Endothelial cell of umbilical vein (primary cell): ENCODE data around the gene TRDMT1.

ENCODE experiments used
- EZH2 ChIP-seq: IDR thresholded peaks from 2 replicates; pipeline ENCODE4 v1.6.1; 2012; ENCODE audit warnings: borderline replicate concordance, low read depth, mild to moderate bottlenecking, moderate library complexity, low read length, inconsistent platforms; ENCODE audit not compliant: severe bottlenecking
- POLR2A ChIP-seq: IDR thresholded peaks from 2 replicates; pipeline ENCODE4 v1.6.1; 2012; ENCODE audit warnings: low read depth, mild to moderate bottlenecking, control low read depth, low read length
- TF ChIP-seq, protein P1 (sequence below), 2 donors: IDR thresholded peaks; 1 replicate in 1 of 2; 2 replicates in 1 of 2; pipeline ENCODE4 v1.5.1; 2011; ENCODE audit warnings: low read length in 2 of 2, mild to moderate bottlenecking in 2 of 2, moderate library complexity in 2 of 2, control low read depth in 1 of 2, inconsistent platforms in 1 of 2, low read depth in 1 of 2; ENCODE audit not compliant: insufficient read depth in 1 of 2; ENCODE audit errors: extremely low read depth in 1 of 2

DNA sequence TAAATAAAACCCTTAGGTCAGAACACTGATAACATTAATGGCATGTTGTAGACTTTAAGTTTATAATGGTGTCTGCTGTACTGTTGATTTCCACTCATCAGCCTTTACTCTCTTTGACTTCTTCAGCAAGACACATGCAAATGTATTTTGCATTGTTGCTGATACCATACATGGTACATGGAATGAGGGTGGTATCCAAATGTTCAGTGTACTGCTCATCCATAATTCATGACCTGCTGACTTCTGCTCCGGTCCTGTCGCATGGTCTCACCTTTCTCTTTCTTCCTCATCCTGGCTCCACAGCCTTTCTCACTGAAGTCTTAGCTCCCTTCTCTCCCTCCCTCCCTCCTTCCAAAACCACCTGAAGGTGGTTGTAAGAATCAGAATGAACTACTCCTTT is 67.2 kb downstream of the TRDMT1 start:
- no peak for TF ChIP-seq POLR2A
- TF ChIP-seq EZH2, result no peak
- TF ChIP-seq, protein P1, sequence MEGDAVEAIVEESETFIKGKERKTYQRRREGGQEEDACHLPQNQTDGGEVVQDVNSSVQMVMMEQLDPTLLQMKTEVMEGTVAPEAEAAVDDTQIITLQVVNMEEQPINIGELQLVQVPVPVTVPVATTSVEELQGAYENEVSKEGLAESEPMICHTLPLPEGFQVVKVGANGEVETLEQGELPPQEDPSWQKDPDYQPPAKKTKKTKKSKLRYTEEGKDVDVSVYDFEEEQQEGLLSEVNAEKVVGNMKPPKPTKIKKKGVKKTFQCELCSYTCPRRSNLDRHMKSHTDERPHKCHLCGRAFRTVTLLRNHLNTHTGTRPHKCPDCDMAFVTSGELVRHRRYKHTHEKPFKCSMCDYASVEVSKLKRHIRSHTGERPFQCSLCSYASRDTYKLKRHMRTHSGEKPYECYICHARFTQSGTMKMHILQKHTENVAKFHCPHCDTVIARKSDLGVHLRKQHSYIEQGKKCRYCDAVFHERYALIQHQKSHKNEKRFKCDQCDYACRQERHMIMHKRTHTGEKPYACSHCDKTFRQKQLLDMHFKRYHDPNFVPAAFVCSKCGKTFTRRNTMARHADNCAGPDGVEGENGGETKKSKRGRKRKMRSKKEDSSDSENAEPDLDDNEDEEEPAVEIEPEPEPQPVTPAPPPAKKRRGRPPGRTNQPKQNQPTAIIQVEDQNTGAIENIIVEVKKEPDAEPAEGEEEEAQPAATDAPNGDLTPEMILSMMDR (IDR thresholded peaks at IDR 0.05; ENCODE audit: extremely low read depth in 1 of 2, insufficient read depth in 1 of 2, low read depth in 1 of 2, low read length in 2 of 2), result no peak
